ENCODE results near the gene CSF2RB.
"Not testable (repeated sequence)": the region's sequence is repeated elsewhere in the genome, so short reads cannot be mapped to it uniquely, and the experiment has no call there.

The CSF2RB gene

GRCh38 chr22:36979016-36979910 lies 65.8 kb downstream of the CSF2RB start:
- no peak for DNase-seq (ENCODE audit: low spot score)
- TF ChIP-seq CTCF (IDR thresholded peaks at IDR 0.05): no peak
- Histone ChIP-seq H3K27ac (no peak overlapping the region), H3K4me3 (no peak overlapping the region)

- DNase-seq (ENCODE audit: low spot score): no peak
- Histone ChIP-seq H3K4me3 (no peak overlapping the region), H3K27ac (no peak overlapping the region)
- TF ChIP-seq CTCF (IDR thresholded peaks at IDR 0.05): no peak
These were observed 67.9 kb downstream of the CSF2RB start for GRCh38 chr22:36981247-36981775.

- Histone ChIP-seq H3K27ac (no peak overlapping the region), H3K4me3 (no peak overlapping the region)
- DNase-seq (ENCODE audit: low spot score): no peak
- no peak for TF ChIP-seq CTCF (IDR thresholded peaks at IDR 0.05)
These were observed 68.7 kb downstream of the CSF2RB start for GRCh38 chr22:36982136-36982535.

GRCh38 chr22:36985211-36985889 lies 71.9 kb downstream of the CSF2RB start:
- Histone ChIP-seq H3K27ac (no peak overlapping the region), H3K4me3 (no peak overlapping the region)
- TF ChIP-seq CTCF (IDR thresholded peaks at IDR 0.05): no peak
- no peak for DNase-seq (ENCODE audit: low spot score)

GRCh38 chr22:36986242-36986821 lies 72.9 kb downstream of the CSF2RB start:
- H3K27ac ChIP-seq: no peak overlapping the region
- no peak overlapping the region for H3K4me3 ChIP-seq
- DNase-seq (ENCODE audit: low spot score): no peak
- no peak for TF ChIP-seq CTCF (IDR thresholded peaks at IDR 0.05)

GRCh38 chr22:36988075-36988832 lies 74.8 kb downstream of the CSF2RB start:
- Histone ChIP-seq H3K4me3 (no peak overlapping the region), H3K27ac (no peak overlapping the region)
- TF ChIP-seq CTCF (IDR thresholded peaks at IDR 0.05): no peak
- DNase-seq (ENCODE audit: low spot score): no peak

- H3K4me3 ChIP-seq; DNase-seq (ENCODE audit: low spot score); H3K27ac ChIP-seq: not testable (repeated sequence)
These were observed 75.6 kb downstream of the CSF2RB start for GRCh38 chr22:36989012-36989411.
